Endothelial cell of umbilical vein (primary cell): ENCODE measurements around the gene ADAT1.

Source experiments
- CTCF ChIP-seq, 2 donors: IDR thresholded peaks; 1 replicate in 1 of 2; 2 replicates in 1 of 2; pipeline ENCODE4 v1.5.1; 2011; ENCODE audit warnings: low read length in 2 of 2, mild to moderate bottlenecking in 2 of 2, moderate library complexity in 2 of 2, control low read depth in 1 of 2, inconsistent platforms in 1 of 2, low read depth in 1 of 2; ENCODE audit not compliant: insufficient read depth in 1 of 2; ENCODE audit errors: extremely low read depth in 1 of 2
- EZH2 ChIP-seq: IDR thresholded peaks from 2 replicates; pipeline ENCODE4 v1.6.1; 2012; ENCODE audit warnings: borderline replicate concordance, low read depth, mild to moderate bottlenecking, moderate library complexity, low read length, inconsistent platforms; ENCODE audit not compliant: severe bottlenecking
- MAX ChIP-seq: IDR thresholded peaks from 2 replicates; pipeline ENCODE4 v1.6.1; 2011; ENCODE audit not compliant: insufficient read depth, insufficient read length
- POLR2A ChIP-seq: IDR thresholded peaks from 2 replicates; pipeline ENCODE4 v1.6.1; 2012; ENCODE audit warnings: low read depth, mild to moderate bottlenecking, control low read depth, low read length
- POLR2AphosphoS5 ChIP-seq: IDR thresholded peaks from 2 replicates; pipeline ENCODE4 v1.6.1; 2012; ENCODE audit warnings: low read depth, mild to moderate bottlenecking, control low read depth, low read length, moderate library complexity; ENCODE audit not compliant: insufficient read depth

GRCh38 chr16:75606507-75606906 lies 16.6 kb downstream of the ADAT1 start:
- no peak for TF ChIP-seq POLR2A
- no peak for TF ChIP-seq CTCF (IDR thresholded peaks at IDR 0.05; ENCODE audit: extremely low read depth in 1 of 2, insufficient read depth in 1 of 2, low read depth in 1 of 2, low read length in 2 of 2)
- TF ChIP-seq EZH2: no peak
- TF ChIP-seq POLR2AphosphoS5: no peak
- no peak for TF ChIP-seq MAX
